Eye (tissue), 1 donor: ENCODE results near the gene GANC.
"Not testable (repeated sequence)": the region's sequence is repeated elsewhere in the genome, so short reads cannot be mapped to it uniquely, and the experiment has no call there.

Source experiments
- DNase-seq: peaks from one replicate; pipeline ENCODE4 v3.0.0-alpha.2; 2015

Gene GANC

GRCh38 chr15:42285034-42285433 is 12.0 kb downstream of the GANC start:
- DNase-seq: no peak

DNA sequence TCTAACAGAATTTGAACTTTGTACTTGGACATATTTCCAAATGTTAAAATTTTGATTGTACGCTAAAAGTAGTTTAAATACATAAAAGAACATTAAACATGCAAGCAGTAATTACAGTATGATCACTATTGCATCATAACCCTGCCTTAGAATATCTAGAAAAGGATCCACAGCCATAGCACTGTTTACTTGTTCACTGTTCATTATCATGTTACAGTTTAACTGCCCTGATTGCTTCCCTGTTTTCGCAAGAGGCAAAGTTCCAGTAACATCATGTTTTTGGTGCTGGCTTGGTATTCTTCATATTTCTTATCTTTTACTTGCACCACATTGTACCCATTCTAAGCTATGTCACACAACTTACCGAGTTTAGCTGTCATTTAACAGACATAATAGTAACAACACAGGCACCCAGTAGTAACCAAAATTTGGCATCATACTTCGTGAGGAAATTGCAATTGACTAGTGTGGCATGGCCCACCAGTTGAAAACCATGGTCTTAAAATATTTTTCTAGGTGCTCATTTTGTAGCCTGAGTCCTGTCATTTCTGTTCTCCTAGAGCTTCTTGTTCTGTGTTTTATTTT is 13.5 kb downstream of the GANC start:
- no peak for DNase-seq

DNA sequence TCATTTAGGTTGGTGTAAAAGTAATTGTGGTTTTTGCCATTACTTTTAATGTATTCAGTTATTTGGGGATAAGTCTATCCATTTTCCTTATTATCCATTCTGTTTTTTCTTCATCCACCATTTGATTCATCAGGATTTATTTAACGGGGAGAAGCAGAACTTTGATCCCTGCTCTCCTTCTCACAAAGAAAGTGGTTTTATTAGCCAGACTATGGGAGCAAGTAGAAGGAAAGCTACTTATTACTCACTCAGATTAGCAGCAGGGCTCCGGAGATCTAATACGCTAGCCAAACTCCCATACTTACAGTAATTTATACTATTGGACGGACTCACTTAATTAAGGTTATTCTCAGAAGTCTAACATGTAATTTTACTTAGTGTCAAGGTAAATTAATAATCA is 14.9 kb downstream of the GANC start:
- no peak for DNase-seq

DNA sequence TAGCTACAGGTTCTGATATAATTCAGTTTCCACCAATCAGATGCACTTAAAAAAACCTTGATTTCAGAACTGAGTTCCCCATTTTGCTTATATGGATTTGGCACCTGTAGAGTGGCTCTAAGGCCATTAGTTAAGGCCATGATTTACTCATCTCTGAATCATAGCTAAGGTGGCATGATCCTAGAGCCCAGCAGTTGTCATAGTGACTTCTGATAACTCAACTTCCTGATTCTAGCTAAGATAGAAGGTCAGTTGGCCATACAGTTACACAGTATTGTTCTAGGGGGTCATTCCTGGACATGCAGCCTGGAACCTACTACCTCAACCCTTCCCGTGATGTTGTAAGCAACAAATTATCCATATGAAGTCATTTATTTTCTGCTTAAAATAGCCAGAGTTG is 16.2 kb downstream of the GANC start:
- DNase-seq: no peak

DNA sequence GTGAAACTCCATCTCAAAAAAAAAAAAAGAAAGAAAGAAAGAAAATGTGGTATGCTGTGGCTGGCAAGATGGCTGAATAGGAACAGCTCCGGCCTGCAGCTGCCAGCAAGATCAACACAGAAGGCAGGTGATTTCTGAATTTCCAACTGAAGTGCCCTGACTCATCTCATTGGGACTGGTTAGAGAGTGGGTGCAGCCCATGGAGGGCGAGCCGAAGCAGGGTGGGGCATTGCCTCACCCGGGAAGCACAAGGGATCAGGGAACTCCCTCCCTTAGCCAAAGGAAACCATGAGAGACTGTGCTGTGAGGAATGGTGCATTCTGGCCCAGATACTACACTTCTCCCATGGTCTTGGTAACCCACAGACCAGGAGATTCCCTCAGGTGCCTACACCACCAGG is 28.0 kb downstream of the GANC start:
- not testable (repeated sequence) for DNase-seq

- no peak for DNase-seq
These were observed 33.7 kb downstream of the GANC start for GRCh38 chr15:42306681-42307080.

DNA sequence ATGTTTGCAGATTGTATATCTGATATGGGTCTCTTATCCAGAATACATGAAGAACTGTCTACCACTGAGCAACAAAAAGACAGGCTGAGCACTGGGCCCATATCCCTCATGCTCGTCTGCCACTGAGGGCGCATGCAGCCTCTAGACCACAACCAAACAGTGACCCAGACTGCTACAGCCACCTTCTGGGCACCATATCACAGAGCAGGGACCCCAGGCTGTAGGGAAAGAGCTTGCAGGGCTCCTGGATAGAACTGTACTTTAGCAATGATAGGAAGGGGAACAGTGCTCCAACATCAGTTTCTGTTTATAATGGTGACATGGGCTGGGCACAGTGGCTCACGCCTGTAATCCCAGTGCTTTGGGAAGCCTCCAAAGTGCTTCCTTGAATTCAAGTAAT is 40.5 kb downstream of the GANC start:
- DNase-seq: no peak

DNA sequence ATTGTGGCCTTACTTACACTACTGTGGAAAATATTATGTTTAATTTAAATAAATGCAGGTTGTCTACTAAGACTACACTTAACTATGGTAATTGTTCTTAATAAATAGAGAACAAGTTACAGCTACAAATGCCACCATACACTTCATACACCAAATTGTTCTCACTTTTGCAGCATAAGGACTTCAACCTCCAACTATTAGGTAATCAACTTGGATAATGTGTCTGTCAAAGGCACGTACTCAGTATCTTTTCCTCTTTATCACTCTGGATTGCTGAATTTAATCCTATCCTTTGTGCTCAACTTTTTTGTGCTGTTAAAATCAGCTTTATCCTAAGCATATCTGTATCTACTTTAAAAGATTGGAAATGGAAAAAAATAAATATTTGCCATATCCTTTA is 41.8 kb downstream of the GANC start:
- no peak for DNase-seq

DNA sequence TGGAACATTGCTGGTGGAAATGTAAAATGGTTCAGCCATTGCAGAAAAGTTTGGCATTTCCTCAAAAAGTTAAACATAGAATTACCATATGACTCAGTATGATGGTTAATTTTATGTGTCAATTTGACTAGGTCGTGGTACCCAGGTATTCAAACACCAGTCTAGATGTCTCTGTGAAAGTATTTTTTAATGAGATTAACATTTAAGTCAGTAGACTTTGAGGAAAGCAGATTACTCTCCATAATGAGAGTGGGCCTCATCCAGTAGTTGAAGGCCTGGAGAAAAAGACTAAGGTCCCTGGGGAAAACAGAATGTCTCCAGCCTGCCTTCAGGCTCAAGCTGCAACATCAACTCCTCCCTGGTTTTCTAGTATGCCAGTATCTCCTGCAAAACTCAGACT is 42.5 kb downstream of the GANC start:
- DNase-seq: no peak

DNA sequence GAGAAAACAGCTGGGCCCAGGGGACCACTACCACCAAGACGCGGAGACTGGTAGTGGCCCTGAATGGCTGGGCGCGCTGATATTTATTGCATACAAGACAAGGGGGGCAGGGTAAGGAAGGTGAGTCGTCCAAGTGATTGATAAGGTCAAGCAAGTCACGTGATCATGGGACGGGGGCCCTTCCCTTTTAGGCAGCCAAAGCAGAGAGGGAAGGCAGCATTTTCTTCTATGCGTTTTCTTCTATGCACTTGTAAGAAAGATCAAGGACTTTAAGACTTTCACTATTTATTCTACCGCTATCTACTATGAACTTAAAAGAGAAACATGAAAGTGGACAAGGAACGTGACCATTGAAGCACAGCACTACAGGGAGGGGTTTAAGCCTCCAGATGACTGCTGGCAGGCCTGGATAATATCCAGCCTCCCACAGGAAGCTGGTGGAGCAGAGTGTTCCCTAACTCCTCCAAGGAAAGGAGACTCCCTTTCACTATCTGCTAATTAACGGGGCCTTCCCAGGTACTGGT is 43.3 kb downstream of the GANC start:
- not testable (repeated sequence) for DNase-seq

GRCh38 chr15:42319206-42319605 is 46.2 kb downstream of the GANC start:
- DNase-seq: no peak

DNA sequence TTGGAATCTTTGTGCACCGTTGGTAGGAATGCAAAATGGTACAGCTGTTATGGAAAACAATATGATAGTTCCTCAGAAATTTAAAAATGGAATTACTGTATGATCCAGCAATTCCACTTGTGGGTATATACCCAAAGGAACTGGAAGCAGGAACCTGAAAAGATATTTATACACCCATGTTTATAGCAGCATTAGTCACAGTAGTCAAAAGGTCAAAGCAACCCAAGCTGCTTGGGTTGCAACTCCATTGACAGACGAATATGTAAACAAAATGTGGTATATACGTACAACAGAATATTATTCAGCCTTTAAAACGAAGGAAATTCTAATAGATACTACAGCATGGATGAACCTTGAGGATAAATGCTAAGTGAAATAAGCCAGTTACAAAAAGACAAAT is 51.3 kb downstream of the GANC start:
- DNase-seq: no peak

GRCh38 chr15:42329161-42329560 is 56.2 kb downstream of the GANC start:
- DNase-seq: peak; percentile 15

GRCh38 chr15:42329992-42330391 is 57.0 kb downstream of the GANC start:
- DNase-seq: no peak

DNA sequence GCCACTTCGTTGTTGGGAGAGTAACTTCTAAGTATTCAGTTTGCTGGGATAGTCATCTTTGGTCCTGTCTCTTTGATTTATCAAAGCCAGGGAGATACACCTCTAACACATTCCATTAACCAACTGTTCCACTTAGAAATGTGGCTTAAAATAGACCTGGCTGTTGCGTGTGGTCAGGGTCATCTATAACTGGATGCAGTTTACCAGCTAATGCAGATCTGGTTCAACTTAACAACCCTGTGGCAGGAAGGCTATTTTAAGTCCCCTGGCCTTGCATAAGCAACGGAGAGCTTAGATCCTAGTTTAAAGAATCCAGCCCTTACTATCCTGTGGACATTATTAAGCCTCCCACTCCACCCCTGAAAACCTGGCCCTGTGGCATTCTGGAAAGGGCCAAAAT is 58.2 kb downstream of the GANC start:
- no peak for DNase-seq

DNA sequence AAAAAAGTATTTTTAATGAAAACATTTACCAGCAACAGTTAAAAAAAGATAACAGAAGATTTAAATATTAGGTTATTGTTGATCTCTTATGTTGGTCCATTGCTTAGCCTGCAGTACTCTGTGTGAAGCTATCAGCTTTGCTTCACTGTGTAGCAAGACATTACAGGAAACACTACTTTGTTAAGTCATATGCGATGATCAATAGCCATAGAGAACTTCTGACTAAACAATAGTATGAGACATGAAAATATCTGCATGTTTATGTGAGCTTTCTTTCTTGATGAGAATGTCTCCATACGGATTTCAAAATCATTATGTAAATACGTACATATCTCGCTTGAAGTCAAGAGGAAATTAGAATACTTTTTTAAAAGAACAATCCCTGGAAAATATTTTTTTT is 59.3 kb downstream of the GANC start:
- no peak for DNase-seq

GRCh38 chr15:42335074-42335473 is 62.1 kb downstream of the GANC start:
- no peak for DNase-seq

GRCh38 chr15:42336650-42337049 is 63.6 kb downstream of the GANC start:
- DNase-seq: not testable (repeated sequence)

DNA sequence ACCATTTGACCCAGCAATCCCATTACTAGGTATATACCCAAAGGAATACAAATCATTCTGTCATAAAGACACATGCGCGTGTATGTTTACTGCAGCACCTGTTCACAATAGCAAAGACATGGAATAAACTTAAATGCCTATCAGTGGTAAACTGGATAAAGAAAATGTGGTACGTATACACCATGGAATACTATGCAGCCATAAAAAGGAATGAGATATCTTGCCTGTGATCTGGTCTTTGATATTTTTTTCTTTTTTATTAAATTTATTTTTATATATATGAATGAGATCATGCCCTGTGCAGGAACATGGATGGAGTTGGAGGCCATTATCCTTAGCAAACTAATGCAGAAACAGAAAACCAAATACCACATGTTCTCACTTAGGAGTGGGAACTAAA is 64.1 kb downstream of the GANC start:
- DNase-seq: not testable (repeated sequence)

- DNase-seq: no peak
These were observed 65.5 kb downstream of the GANC start for GRCh38 chr15:42338500-42338899.

GRCh38 chr15:42343596-42344232 is 70.7 kb downstream of the GANC start:
- DNase-seq: no peak

DNA sequence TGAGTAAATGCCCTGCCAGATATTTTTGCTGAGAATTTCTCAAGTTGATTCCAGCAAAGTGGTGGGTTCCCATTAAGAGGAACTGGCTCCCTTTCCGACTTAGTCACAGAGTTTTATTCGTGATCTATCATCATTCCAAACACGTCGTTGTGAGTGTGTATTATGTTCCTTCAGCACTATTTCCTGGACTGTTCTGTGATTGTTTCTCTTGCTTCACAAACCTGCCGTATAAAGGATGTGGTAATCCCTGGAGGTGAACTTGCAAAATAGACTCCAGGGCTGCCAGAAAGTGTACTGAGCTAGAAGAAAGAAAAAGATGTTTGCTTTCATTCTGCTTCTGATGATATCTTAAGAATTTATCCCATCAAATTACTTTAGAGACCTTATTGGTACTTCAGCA is 71.8 kb downstream of the GANC start:
- no peak for DNase-seq

DNA sequence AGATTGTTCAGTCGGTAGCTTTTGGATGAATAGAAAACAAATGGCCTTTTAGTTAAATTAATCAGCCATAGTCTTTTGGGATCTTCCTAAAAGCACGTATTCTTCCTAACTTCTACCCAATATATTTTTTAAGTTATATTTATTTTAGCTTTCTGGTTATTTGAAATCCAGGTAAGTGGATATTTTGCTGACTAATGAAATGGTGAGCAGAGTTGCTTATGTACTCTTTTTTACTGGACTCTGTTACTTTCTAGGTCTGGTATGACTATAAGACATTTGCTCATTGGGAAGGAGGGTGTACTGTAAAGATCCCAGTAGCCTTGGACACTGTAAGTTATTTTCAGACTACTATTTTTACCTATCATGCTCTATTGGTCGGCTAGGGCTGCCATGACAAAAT is 72.5 kb downstream of the GANC start:
- no peak for DNase-seq

DNA sequence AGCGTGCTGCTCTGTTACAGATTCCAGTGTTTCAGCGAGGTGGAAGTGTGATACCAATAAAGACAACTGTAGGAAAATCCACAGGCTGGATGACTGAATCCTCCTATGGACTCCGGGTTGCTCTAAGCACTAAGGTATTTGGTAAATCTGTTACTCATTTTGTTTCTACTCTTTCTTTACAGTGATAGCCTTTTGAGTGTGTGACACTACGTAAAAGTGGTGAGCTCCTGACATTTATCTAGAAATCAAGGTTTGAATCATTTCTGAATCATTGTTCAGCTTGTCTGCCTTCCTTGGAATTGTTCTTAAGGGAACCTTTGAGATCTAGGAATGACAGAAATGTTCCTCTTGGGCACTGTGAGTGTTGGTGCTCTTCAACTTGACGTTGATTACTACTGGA is 75.1 kb downstream of the GANC start:
- no peak for DNase-seq

DNA sequence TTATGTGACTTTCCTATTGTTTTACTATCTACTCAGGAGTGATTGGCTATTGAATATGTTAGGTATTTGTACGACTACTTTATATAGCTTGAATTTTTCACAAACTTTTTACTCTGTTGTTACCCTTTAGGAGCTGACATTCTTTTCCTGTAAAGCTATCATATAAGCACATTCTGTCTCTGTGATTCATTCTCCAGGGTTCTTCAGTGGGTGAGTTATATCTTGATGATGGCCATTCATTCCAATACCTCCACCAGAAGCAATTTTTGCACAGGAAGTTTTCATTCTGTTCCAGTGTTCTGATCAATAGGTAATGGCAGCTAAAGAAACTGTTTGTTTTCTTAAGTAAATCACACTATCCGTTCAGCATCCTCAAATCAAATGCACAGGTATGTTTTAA is 76.2 kb downstream of the GANC start:
- DNase-seq: no peak
